Neural cell (in vitro differentiated cells): ENCODE measurements around the gene THADA.

Experiments
- EZH2 ChIP-seq: fragments of 200-600, 300-800 bp; shearing (Covaris generic), sonication (generic); IDR thresholded peaks from 2 replicates; pipeline ENCODE4 v1.6.1; 2014; ENCODE audit warnings: antibody characterized with exemption, low read length, borderline replicate concordance, mild to moderate bottlenecking; ENCODE audit not compliant: insufficient read depth, poor library complexity, severe bottlenecking
- POLR2AphosphoS5 ChIP-seq: IDR thresholded peaks from 2 replicates; pipeline ENCODE4 v1.6.1; 2012
- TF ChIP-seq, protein P1 (sequence below): fragments of 450-650 bp; IDR thresholded peaks from 2 replicates; pipeline ENCODE4 v1.5.1; 2014; ENCODE audit warnings: antibody characterized with exemption, mild to moderate bottlenecking, moderate library complexity; ENCODE audit not compliant: poor library complexity, severe bottlenecking

DNA sequence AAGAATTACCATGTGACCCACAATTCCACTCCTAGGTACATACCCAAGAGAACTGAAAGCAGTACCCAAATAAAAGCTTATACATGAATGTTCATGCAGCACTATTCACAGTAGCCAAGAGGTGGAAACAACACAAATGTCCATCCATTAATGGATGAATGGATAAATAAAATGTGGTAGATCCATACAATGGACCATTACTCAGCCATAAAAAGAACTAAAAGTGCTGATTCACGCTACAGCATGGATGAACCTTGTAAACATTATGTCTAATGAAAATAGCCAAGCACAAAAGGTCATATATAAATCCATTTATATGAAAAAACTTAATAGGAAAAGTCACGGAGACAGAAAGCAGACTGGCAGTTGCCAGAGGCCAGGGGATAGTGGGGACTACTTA is 345.8 kb downstream of the THADA start:
- TF ChIP-seq, protein P1, sequence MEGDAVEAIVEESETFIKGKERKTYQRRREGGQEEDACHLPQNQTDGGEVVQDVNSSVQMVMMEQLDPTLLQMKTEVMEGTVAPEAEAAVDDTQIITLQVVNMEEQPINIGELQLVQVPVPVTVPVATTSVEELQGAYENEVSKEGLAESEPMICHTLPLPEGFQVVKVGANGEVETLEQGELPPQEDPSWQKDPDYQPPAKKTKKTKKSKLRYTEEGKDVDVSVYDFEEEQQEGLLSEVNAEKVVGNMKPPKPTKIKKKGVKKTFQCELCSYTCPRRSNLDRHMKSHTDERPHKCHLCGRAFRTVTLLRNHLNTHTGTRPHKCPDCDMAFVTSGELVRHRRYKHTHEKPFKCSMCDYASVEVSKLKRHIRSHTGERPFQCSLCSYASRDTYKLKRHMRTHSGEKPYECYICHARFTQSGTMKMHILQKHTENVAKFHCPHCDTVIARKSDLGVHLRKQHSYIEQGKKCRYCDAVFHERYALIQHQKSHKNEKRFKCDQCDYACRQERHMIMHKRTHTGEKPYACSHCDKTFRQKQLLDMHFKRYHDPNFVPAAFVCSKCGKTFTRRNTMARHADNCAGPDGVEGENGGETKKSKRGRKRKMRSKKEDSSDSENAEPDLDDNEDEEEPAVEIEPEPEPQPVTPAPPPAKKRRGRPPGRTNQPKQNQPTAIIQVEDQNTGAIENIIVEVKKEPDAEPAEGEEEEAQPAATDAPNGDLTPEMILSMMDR = no peak
- TF ChIP-seq POLR2AphosphoS5 (no peak), EZH2 (no peak)
